ENCODE measurements around the gene LRIG3.
"Not testable (repeated sequence)": the region's sequence is repeated elsewhere in the genome, so short reads cannot be mapped to it uniquely, and the experiment has no call there.

Gene LRIG3

DNA sequence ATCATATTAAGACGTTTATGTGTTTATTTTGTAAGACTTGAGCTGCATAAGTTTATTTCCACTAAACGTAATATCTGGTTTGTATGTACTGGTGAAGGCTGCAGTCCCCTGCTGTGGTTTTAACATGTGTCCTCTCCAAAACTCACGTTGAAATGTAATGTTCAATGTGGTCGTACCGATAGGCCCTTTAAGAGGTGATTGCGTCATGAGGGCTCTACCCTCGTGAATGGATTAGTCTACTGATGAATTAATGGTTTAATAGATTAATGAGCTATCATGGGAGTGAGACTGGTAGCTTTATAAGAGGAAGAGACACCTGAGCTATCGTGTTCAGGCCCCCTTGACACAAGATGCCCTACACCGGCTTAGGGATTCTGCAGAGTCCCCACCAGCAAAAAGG is 14.9 kb downstream of the LRIG3 start:
- no peak for DNase-seq

DNA sequence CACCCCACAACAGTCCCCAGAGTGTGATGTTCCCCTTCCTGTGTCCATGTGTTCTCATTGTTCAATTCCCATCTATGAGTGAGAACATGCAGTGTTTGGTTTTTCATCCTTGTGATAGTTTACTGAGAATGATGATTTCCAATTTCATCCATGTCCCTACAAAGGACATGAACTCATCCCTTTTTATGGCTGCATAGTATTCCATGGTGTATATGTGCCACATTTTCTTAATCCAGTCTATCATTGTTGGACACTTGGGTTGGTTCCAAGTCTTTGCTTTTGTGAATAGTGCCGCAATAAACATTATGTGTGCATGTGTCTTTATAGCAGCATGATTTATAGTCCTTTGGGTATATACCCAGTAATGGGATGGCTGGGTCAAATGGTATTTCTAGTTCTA is 17.6 kb downstream of the LRIG3 start:
- DNase-seq, result not testable (repeated sequence)

GRCh38 chr12:58901664-58902063 is 18.6 kb downstream of the LRIG3 start:
- DNase-seq, result no peak

- DNase-seq, result no peak
These were observed 22.3 kb downstream of the LRIG3 start for GRCh38 chr12:58897969-58898368.

DNA sequence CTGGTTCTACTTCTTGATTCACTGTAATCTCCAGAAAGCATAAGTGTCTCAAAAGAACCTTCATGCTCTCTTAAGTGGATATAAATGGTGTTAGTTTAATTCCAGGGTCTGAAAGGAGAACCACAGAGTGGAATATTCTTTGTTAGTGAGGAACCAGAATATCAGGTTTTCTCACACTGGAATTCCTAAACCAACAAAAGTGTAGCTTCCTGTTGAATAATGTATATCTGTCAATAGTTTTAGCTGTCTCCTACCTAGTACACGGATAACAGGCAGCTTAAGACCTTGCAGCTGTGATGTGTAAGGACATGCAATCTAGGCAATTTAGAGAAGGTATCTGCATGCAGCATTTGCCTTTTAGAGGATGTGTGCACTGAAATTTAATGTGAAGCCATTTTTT is 24.0 kb downstream of the LRIG3 start:
- no peak for DNase-seq

DNA sequence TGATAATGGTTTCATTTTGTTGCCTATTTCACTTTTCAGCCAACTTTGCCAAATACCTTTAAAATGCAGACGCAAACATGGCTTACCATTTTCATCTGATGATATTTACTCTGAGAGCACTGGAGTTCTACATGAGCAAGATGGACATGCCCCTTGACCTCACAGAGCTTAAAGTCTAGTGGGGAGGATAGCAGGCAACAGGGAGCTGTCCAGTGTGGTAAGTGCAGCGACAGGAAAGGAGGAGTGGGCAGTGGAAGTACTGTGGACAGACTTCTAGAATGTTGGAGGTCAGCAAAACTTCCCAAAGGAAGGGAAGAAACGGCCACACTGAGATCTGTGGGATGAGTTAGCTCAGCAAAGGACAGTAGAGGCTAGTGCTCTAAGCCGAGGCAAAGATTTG is 25.3 kb downstream of the LRIG3 start:
- no peak for DNase-seq

GRCh38 chr12:58894040-58894439 is 26.3 kb downstream of the LRIG3 start:
- no peak for DNase-seq

DNA sequence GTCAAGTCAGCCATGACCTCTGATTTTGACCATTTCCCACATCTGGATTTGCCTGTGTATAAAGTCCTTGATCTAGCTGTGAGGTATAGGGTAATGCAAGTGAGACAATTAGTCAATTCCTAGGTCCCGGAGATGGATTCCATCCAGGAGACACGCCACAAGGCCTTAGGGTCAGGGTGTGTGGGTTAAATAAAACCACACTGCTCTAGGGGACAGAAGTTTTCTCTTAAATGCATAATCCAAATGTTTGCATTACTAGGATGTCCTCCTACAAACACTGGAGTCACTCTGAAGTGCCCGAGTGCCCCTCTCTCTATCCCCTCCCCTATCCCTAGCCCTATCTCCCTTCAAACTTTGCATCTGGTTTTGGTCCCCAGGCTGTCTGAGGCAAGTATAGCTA is 26.8 kb downstream of the LRIG3 start:
- no peak for DNase-seq

DNA sequence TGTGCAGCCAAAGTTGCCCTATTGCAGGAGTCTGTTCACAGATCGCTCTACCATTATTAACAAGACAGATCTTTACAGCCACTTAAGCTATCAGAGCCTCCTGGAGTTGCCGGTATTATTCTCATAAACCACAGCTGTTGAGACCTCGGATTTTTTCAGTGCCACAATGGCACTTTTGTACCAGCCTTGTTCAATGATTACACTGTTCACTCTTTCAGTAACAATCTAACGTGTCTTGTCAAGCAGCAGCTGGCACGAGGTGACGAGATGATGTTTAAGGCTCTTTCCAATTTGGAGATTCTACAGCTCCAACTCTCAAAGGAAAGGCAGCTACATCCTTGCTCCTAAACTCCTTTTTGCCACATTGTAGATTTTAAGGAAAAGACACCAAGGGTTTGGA is 30.7 kb downstream of the LRIG3 start:
- DNase-seq, result no peak

DNA sequence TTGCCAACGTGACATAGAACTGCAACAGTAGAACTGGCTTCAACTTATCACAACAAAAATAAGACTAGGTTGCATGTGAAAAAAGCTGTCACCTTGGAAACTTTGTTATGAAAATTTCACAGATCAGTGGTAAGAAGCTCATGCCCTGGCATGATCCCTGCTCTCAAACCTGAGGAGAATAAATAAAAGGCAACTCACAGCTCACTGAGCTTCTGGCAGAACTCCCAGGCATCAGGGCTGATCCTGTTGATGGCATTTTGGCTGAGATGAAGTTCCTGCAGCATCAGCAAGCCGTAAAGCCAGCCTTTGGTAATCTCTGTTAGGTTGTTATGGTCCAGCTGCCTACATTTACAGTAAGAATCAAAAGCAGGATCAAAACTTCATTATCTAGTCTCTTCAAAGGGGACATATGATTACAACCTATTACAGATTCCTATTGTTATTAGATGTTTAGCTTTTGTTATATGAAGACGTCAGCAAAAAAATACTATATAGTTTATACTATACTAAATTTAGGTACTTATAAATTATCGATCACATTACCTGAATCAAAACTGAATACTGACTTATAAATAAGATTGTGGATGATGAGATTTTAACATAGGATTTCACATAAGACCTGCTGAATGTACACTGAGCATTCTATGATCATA is 32.0 kb downstream of the LRIG3 start:
- DNase-seq, result no peak

GRCh38 chr12:58887068-58887467 is 33.2 kb downstream of the LRIG3 start:
- no peak for DNase-seq

DNA sequence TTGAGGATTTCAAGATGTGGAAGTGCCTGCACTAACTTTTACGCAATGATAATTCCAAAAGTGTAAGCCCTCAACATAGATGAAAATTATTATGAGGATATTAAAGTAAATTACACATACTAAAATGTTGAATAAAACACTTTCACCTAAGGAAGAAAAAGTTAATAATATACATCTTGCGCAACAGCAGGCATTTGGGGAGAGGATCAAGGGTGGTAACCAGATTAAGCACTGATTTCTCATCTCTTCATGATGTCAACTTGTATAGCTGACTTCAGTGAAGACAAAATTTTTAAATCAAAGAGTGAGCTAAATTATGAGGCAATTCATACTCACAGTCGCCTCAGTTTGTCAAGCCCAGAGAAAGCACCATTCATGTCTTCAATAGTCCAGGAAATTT is 33.8 kb downstream of the LRIG3 start:
- DNase-seq, result no peak

DNA sequence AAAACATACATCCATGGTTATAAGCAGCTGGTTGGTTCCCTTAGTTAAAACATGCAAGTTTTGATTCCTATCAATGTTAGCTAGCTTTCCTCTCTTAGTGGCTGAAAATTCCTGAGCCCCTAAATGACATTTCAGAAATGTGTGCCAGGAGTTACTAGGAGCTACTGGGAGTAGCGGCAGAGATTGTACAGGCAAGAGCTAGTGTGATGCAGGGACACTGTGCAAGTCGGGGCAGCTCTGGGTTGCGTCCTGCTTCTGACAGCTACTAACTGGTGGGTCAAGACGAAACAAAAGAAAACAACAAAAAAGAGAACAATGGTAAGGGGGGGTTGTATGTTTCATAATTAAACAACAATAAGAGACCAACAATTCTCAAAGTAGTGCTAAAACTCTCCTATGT is 35.4 kb downstream of the LRIG3 start:
- DNase-seq, result no peak

GRCh38 chr12:58883576-58884334 is 36.5 kb downstream of the LRIG3 start:
- no peak for DNase-seq

GRCh38 chr12:58882826-58883225 is 37.5 kb downstream of the LRIG3 start:
- no peak for DNase-seq

- no peak for DNase-seq
These were observed 38.5 kb downstream of the LRIG3 start for GRCh38 chr12:58881816-58882215.

DNA sequence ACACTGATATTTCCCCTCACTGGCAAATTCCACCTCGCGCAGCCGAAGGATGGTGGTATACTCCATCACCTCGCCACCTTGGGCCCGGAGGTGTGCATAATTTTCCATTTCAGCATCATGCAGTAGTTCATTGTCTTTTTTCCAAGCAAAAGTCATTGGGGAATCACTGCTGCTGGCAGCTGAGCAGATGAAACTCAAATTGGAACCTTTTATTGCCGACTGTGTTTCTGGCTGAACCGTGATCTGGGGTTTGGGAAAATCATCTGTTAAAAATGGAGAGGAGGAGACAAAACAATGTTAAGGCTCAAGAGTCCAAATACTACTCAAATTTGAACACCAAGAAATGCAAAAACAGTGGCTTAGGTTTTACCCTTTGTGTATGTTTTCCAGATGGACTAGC is 39.7 kb downstream of the LRIG3 start:
- no peak for DNase-seq

- no peak for DNase-seq
These were observed 43.0 kb downstream of the LRIG3 start for GRCh38 chr12:58877243-58877743.

- DNase-seq, result no peak
These were observed 46.8 kb downstream of the LRIG3 start for GRCh38 chr12:58873496-58873895.

DNA sequence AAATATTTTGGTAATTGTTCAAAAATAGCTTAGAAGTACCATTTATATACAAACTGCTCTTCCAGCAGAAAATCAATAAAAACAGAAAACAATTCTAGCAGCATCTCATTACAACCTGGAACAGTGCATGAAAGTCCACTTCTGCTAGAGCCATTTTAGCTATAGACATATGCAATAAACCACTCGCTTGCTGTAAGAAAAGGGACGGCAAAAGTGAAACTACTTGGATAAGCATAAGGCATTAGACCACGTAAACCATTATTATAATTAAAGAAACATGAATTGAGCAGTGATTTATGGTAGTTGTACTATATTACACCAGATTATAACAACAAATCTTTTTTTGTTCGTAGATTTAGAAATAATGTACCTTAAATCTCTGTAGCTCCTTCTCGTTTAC is 48.7 kb downstream of the LRIG3 start:
- DNase-seq, result no peak

DNA sequence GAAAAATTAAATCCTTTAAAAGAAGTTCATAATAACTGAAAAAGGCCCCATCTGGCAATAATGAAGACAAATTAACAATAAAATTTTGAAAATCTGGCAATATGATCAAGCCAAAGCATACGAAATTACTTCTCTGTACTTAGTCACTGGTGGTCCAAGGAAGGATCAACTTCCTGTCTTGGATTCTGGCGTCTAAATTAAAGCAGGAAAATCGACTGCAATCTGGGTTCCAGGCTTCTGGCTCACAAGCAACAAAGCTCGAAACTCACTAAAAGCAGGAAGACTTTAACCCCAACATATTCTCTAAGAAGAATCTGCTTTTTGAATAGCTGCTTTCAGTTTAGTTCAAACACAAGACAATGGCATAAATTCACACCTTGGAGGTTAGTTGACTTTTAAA is 49.7 kb downstream of the LRIG3 start:
- no peak for DNase-seq

DNA sequence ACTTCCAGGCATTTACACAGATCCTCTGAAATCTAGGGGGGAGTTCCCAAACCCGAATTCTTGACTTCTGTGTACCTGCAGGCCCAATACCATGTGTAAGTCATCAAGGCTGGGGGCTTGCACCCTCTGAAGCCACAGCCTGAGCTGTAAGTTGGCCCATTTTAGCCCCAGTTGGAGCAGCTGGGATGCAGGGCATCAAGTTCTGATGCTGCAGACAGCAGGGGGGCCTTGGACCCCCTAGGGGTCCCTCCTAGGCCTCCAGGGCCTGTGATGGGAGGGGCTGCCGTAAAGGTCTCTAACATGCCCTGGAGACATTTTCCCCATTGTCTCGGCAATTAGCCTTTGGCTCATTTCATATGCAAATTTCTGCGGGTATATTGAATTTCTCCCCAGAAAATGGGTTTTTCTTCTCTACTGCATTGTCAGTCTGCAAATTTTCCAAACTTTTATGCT is 59.5 kb downstream of the LRIG3 start:
- no peak for DNase-seq

- DNase-seq, result no peak
These were observed 60.1 kb downstream of the LRIG3 start for GRCh38 chr12:58860056-58860787.

DNA sequence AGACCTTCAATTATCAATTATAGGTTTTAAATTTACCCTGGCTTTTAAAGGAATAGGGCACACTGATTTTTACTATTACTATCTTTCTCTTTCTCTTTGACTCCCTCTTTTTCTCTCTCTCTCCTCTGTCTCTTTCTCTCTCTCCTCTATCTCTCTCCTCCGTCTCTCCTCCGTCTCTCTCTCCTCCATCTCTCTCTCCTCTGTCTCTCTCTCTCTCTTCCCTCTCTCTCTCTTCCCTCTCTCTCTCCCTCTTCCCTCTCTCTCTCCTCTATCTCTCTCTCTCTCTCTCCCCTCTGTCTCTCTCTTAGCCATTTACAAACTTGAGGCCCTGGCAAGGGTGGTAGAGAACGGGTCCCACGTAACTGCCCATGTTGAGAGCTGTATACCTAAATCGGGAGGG is 62.3 kb downstream of the LRIG3 start:
- no peak for DNase-seq
